SK-N-SH treated with all-trans-retinoic acid at 6 μM for 48 hours (cell line): ENCODE results near the gene MON2.
"Not testable (repeated sequence)": the region's sequence is repeated elsewhere in the genome, so short reads cannot be mapped to it uniquely, and the experiment has no call there.

Experiments used
- ATAC-seq: fragments of 200-7000 bp; cut with Tn5 transposase; 3 replicates; pipeline ENCODE4 v1.9.1; 2020; ENCODE audit warnings: mild to moderate bottlenecking, moderate library complexity
- ARNTL ChIP-seq: fragments of 450-650 bp; formaldehyde crosslinking; IDR thresholded peaks from 2 replicates; pipeline ENCODE4 v1.5.0; 2020; ENCODE audit warnings: low read depth, mild to moderate bottlenecking, moderate library complexity, borderline replicate concordance
- CREB5 ChIP-seq: fragments of 250-450 bp; sonication (Bioruptor Pico); IDR thresholded peaks from 2 replicates; pipeline ENCODE4 v1.5.1; 2020; ENCODE audit warnings: low read depth, mild to moderate bottlenecking, moderate library complexity
- CSDC2 ChIP-seq: fragments of 250-450 bp; sonication (Bioruptor Pico); IDR thresholded peaks from 2 replicates; pipeline ENCODE4 v1.5.0; 2020; ENCODE audit warnings: mild to moderate bottlenecking, moderate library complexity
- CSRNP3 ChIP-seq: fragments of 250-450 bp; sonication (Bioruptor Pico); IDR thresholded peaks from 2 replicates; pipeline ENCODE4 v1.5.1; 2021; ENCODE audit warnings: mild to moderate bottlenecking, moderate library complexity
- ESRRG ChIP-seq: fragments of 250-450 bp; sonication (Bioruptor Pico); IDR thresholded peaks from 2 replicates; pipeline ENCODE4 v1.6.1; 2021; ENCODE audit warnings: mild to moderate bottlenecking
- GLIS3 ChIP-seq: fragments of 250-450 bp; sonication (Bioruptor Pico); IDR thresholded peaks from 2 replicates; pipeline ENCODE4 v1.5.0; 2020; ENCODE audit warnings: mild to moderate bottlenecking, moderate library complexity
- OSR1 ChIP-seq: fragments of 250-450 bp; sonication (Bioruptor Pico); IDR thresholded peaks from 2 replicates; pipeline ENCODE4 v1.8.0; 2022; ENCODE audit warnings: moderate library complexity, mild to moderate bottlenecking, inconsistent platforms
- PPARA ChIP-seq: fragments of 250-450 bp; sonication (Bioruptor Pico); IDR thresholded peaks from 2 replicates; pipeline ENCODE4 v1.5.0; 2020; ENCODE audit warnings: mild to moderate bottlenecking, borderline replicate concordance
- RARB ChIP-seq: fragments of 250-450 bp; sonication (Bioruptor Pico); IDR thresholded peaks from 2 replicates; pipeline ENCODE4 v1.8.0; 2021; ENCODE audit warnings: mild to moderate bottlenecking, moderate library complexity
- TOX ChIP-seq: fragments of 250-450 bp; sonication (Bioruptor Pico); IDR thresholded peaks from 2 replicates; pipeline ENCODE4 v1.8.0; 2021; ENCODE audit warnings: mild to moderate bottlenecking, moderate library complexity, borderline replicate concordance
- TSHZ2 ChIP-seq: fragments of 250-450 bp; sonication (Bioruptor Pico); IDR thresholded peaks from 2 replicates; pipeline ENCODE4 v1.5.0; 2020; ENCODE audit warnings: mild to moderate bottlenecking, moderate library complexity
- ZC3H10 ChIP-seq: fragments of 250-450 bp; sonication (Bioruptor Pico); IDR thresholded peaks from 2 replicates; pipeline ENCODE4 v1.5.1; 2021; ENCODE audit warnings: mild to moderate bottlenecking, moderate library complexity
- ZFP3 ChIP-seq: fragments of 250-450 bp; sonication (Bioruptor Pico); IDR thresholded peaks from 2 replicates; pipeline ENCODE4 v1.5.0; 2020; ENCODE audit warnings: mild to moderate bottlenecking, moderate library complexity
- ZFP30 ChIP-seq: fragments of 450-650 bp; formaldehyde crosslinking; IDR thresholded peaks from 2 replicates; pipeline ENCODE4 v1.5.0; 2022; ENCODE audit warnings: mild to moderate bottlenecking, moderate library complexity
- ZNF565 ChIP-seq: fragments of 450-650 bp; formaldehyde crosslinking; conservative IDR thresholded peaks from 2 replicates; pipeline ENCODE4 v1.5.0; 2020; ENCODE audit warnings: low read depth, mild to moderate bottlenecking, moderate library complexity
- ZNF70 ChIP-seq: fragments of 450-650 bp; formaldehyde crosslinking; IDR thresholded peaks from 2 replicates; pipeline ENCODE4 v1.5.0; 2020; ENCODE audit warnings: mild to moderate bottlenecking, moderate library complexity
- ZNF8 ChIP-seq: fragments of 450-650 bp; formaldehyde crosslinking; IDR thresholded peaks from 2 replicates; pipeline ENCODE4 v1.5.0; 2020; ENCODE audit warnings: mild to moderate bottlenecking, moderate library complexity
- TF ChIP-seq, protein P1 (sequence below): fragments of 250-450 bp; sonication (Bioruptor Pico); IDR thresholded peaks from 2 replicates; pipeline ENCODE4 v1.8.0; 2021; ENCODE audit warnings: low read depth, mild to moderate bottlenecking, moderate library complexity, borderline replicate concordance

The MON2 gene

GRCh38 chr12:62484233-62484632 is 17.6 kb downstream of the MON2 start:
- TF ChIP-seq ZNF70 (CRISPR knock-in tag), result no peak
- ATAC-seq, result peak; percentile 54; the same call in 2 of the 3 replicates

DNA sequence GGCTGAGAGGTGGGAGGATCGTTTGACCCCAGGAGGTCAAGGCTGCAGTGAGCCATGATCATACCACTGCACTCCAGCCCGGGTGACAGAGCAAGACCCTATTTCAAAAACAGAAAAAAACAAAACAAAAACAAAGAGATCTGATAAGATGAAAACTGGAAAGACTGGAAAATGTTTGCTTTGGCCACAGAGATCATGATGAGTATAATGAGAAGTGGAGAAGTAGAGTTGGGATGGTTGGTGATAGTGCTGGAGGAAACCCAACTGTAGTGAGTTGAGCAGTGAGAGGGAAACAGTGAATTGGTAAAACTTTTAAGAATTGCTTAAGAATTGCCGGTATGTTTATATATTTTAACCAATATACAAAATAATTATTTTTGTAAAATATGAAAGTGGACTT is 39.2 kb downstream of the MON2 start:
- TF ChIP-seq OSR1 (CRISPR knock-in tag) (no peak), CSRNP3 (no peak), ZNF70 (CRISPR knock-in tag) (no peak), ESRRG (CRISPR knock-in tag) (no peak), GLIS3 (CRISPR knock-in tag) (no peak), PPARA (CRISPR knock-in tag) (no peak), TOX (CRISPR knock-in tag) (no peak), ZNF8 (CRISPR knock-in tag) (no peak), RARB (CRISPR knock-in tag) (no peak), ZFP30 (CRISPR knock-in tag) (no peak), ZC3H10 (no peak), TSHZ2 (CRISPR knock-in tag) (no peak), ZNF565 (CRISPR knock-in tag) (no peak), ARNTL (CRISPR knock-in tag) (no peak), ZFP3 (CRISPR knock-in tag) (no peak), CSDC2 (CRISPR knock-in tag) (no peak)
- TF ChIP-seq, protein P1, sequence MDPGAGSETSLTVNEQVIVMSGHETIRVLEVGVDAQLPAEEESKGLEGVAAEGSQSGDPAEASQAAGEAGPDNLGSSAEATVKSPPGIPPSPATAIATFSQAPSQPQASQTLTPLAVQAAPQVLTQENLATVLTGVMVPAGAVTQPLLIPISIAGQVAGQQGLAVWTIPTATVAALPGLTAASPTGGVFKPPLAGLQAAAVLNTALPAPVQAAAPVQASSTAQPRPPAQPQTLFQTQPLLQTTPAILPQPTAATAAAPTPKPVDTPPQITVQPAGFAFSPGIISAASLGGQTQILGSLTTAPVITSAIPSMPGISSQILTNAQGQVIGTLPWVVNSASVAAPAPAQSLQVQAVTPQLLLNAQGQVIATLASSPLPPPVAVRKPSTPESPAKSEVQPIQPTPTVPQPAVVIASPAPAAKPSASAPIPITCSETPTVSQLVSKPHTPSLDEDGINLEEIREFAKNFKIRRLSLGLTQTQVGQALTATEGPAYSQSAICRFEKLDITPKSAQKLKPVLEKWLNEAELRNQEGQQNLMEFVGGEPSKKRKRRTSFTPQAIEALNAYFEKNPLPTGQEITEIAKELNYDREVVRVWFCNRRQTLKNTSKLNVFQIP (CRISPR knock-in tag), result no peak
- no peak for ATAC-seq

GRCh38 chr12:62512901-62513300 is 46.3 kb downstream of the MON2 start:
- TF ChIP-seq OSR1 (CRISPR knock-in tag) (no peak), CSRNP3 (no peak), CREB5 (no peak), ARNTL (CRISPR knock-in tag) (no peak), ZNF70 (CRISPR knock-in tag) (no peak), ZC3H10 (no peak), TOX (CRISPR knock-in tag) (no peak), RARB (CRISPR knock-in tag) (no peak), GLIS3 (CRISPR knock-in tag) (no peak)
- no peak for ATAC-seq

- not testable (repeated sequence) for ATAC-seq
Observed at GRCh38 chr12:62514080-62514479, 47.5 kb downstream of the MON2 start.

GRCh38 chr12:62516927-62517326 is 50.3 kb downstream of the MON2 start:
- TF ChIP-seq ZNF565 (CRISPR knock-in tag), result no peak
- TF ChIP-seq GLIS3 (CRISPR knock-in tag), result no peak
- no peak for TF ChIP-seq TSHZ2 (CRISPR knock-in tag)
- TF ChIP-seq ZFP30 (CRISPR knock-in tag), result no peak
- no peak for TF ChIP-seq CSRNP3
- TF ChIP-seq ZFP3 (CRISPR knock-in tag), result no peak
- TF ChIP-seq, all 23 proteins: peak for 0
- no peak for ATAC-seq
